Hematopoietic multipotent progenitor cell treated with erythropoietin and hydrocortisone succinate and interleukin-3 and kit ligand, for 15 days (in vitro differentiated cells): ENCODE results near the gene NSDHL.
"Not testable (repeated sequence)": the region's sequence is repeated elsewhere in the genome, so short reads cannot be mapped to it uniquely, and the experiment has no call there.

Experiments
- DNase-seq: peaks from one replicate; pipeline ENCODE4 v3.0.0-alpha.2; 2015; ENCODE audit warnings: low spot score

The NSDHL gene

GRCh38 chrX:152895121-152895520 is 64.3 kb downstream of the NSDHL start:
- DNase-seq, result no peak

GRCh38 chrX:152895724-152896420 is 65.0 kb downstream of the NSDHL start:
- DNase-seq, result no peak

GRCh38 chrX:152896450-152896849 is 65.6 kb downstream of the NSDHL start:
- no peak for DNase-seq

- no peak for DNase-seq
Measured at GRCh38 chrX:152897222-152898131, 66.6 kb downstream of the NSDHL start, which contains the start of gene ZNF185. Gene ZNF185, plus strand, starts transcription at chrX:152898067. Its CDS starts 16,423 bp downstream, at chrX:152914490.

- DNase-seq, result no peak
Measured at GRCh38 chrX:152898442-152898841, 67.6 kb downstream of the NSDHL start.

GRCh38 chrX:152899111-152899873 is 68.4 kb downstream of the NSDHL start:
- DNase-seq, result no peak

GRCh38 chrX:152899874-152900719 is 69.2 kb downstream of the NSDHL start:
- no peak for DNase-seq

GRCh38 chrX:152900937-152901445 is 70.1 kb downstream of the NSDHL start:
- no peak for DNase-seq

- DNase-seq, result no peak
Measured at GRCh38 chrX:152901816-152902501, 71.1 kb downstream of the NSDHL start.

- DNase-seq, result no peak
Measured at GRCh38 chrX:152902502-152902820, 71.6 kb downstream of the NSDHL start.

GRCh38 chrX:152903589-152903988 is 72.7 kb downstream of the NSDHL start:
- no peak for DNase-seq

- peak; percentile 33 for DNase-seq
Measured at GRCh38 chrX:152904151-152905080, 73.6 kb downstream of the NSDHL start.

- no peak for DNase-seq
Measured at GRCh38 chrX:152905081-152905420, 74.2 kb downstream of the NSDHL start.

GRCh38 chrX:152907084-152907651 is 76.3 kb downstream of the NSDHL start:
- no peak for DNase-seq

- DNase-seq, result no peak
Measured at GRCh38 chrX:152908486-152908885, 77.6 kb downstream of the NSDHL start.

GRCh38 chrX:152910018-152910417 is 79.2 kb downstream of the NSDHL start:
- not testable (repeated sequence) for DNase-seq

- no peak for DNase-seq
Measured at GRCh38 chrX:152912106-152912505, 81.2 kb downstream of the NSDHL start.

GRCh38 chrX:152912641-152913040 is 81.8 kb downstream of the NSDHL start:
- DNase-seq, result no peak

- no peak for DNase-seq
Measured at GRCh38 chrX:152913346-152913745, 82.5 kb downstream of the NSDHL start.
